ENCODE data around the gene ICAM4.

GRCh38 chr19:10289167-10289835 is 2.5 kb downstream of the ICAM4 start:
- TF ChIP-seq EZH2 (IDR thresholded peaks at IDR 0.05; ENCODE audit: low read length, missing control alignments), result peak; percentile 56
- TF ChIP-seq CTCF (conservative IDR thresholded peaks at IDR 0.05 in 1 of 2, IDR thresholded peaks at IDR 0.05 in 1 of 2; ENCODE audit: low read depth in 1 of 2, low read length in 2 of 2), result no peak
